Thyroid gland (tissue), 4 donors: ENCODE data around the gene RTN1.

Experiments
- POLR2A ChIP-seq, 2 donors: fragments of 450-650 bp; IDR thresholded peaks; one replicate each; pipeline ENCODE4 v1.6.1; 2017; ENCODE audit warnings: antibody characterized with exemption in 2 of 2, mild to moderate bottlenecking in 2 of 2, moderate library complexity in 1 of 2
- TF ChIP-seq, protein P1 (sequence below), 6 experiments: fragments of 200-600 bp in 3 of 6; fragments of 450-650 bp in 3 of 6; sonication (generic) in 3 of 6; IDR thresholded peaks; one replicate each; pipeline ENCODE4 v1.5.1; 2016 to 2019; ENCODE audit warnings: antibody characterized with exemption in 6 of 6, mild to moderate bottlenecking in 2 of 6, inconsistent platforms in 1 of 6, moderate library complexity in 1 of 6

DNA sequence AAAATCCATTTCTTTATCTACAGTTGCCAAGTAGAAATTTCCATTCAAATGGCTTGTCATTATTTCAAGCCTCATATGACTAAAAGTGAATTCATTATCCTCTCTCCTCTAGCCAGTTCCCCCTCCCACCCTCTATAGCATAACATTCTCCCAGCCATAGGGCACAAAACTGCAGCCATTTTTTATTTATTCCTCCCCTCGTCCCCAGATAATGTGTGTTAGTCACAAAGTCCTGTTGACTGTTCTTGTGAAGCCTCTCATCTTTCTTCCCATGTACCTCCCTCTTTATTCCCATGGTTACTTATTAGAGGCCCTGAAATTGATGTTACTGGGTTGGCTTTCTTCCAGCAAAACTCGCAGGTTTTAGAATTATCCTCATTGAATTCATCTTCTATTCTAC is 13.2 kb downstream of the RTN1 start:
- TF ChIP-seq, protein P1, sequence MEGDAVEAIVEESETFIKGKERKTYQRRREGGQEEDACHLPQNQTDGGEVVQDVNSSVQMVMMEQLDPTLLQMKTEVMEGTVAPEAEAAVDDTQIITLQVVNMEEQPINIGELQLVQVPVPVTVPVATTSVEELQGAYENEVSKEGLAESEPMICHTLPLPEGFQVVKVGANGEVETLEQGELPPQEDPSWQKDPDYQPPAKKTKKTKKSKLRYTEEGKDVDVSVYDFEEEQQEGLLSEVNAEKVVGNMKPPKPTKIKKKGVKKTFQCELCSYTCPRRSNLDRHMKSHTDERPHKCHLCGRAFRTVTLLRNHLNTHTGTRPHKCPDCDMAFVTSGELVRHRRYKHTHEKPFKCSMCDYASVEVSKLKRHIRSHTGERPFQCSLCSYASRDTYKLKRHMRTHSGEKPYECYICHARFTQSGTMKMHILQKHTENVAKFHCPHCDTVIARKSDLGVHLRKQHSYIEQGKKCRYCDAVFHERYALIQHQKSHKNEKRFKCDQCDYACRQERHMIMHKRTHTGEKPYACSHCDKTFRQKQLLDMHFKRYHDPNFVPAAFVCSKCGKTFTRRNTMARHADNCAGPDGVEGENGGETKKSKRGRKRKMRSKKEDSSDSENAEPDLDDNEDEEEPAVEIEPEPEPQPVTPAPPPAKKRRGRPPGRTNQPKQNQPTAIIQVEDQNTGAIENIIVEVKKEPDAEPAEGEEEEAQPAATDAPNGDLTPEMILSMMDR (IDR thresholded peaks at IDR 0.05): no peak
- TF ChIP-seq POLR2A (IDR thresholded peaks at IDR 0.05): no peak
